ENCODE data around the gene USP13. TPM values are rescaled to one million over a fixed set of nuclear protein-coding genes. Genes with fewer than 3 reads are reported as not detected.
A peak's percentile ranks its signal among the peaks of the same experiment; 100 is the strongest.

USP13 gene
- total and polyA plus RNA-seq, 2 of the 4 experiments (the other 2 are of a cell fraction), result 9.2 to 18.1 TPM

DNA sequence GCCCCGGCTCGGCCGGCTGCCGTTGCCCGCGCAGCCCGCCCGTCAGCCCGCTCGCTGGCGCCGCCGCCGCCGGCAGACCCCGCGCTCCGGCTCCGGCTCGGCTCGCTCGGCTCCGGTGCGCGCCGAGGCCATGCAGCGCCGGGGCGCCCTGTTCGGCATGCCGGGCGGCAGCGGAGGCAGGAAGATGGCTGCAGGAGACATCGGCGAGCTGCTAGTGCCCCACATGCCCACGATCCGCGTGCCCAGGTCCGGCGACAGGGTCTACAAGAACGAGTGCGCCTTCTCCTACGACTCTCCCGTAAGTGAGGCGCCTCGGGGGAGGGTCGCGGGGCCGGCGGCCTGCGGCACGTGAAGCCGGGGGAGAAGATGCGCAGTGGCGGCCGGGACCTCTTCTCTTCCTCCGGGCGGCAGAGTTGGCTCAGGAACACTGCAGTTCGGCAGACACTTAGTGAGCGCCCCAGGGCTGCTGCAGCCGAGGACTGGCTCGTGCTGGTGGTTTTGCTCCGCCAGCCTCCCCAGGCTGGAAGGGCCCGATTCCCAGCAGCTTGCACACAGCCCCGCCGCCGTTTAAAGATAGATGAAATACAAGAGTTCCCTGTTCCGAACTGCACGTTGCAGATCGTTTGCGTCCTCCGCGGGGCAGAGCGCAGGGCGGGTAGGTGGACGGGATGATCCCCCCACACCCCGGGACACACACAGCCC is 407 bp downstream of the USP13 start (continued):
- TF ChIP-seq SMC3 (IDR thresholded peaks at IDR 0.05; ENCODE audit: low read depth, low read length) (no peak), POLR2A (IDR thresholded peaks at IDR 0.05; ENCODE audit: low read depth, low read length) (no peak; the same call in 1 of the 2 replicates)
- TF ChIP-seq, protein P1, sequence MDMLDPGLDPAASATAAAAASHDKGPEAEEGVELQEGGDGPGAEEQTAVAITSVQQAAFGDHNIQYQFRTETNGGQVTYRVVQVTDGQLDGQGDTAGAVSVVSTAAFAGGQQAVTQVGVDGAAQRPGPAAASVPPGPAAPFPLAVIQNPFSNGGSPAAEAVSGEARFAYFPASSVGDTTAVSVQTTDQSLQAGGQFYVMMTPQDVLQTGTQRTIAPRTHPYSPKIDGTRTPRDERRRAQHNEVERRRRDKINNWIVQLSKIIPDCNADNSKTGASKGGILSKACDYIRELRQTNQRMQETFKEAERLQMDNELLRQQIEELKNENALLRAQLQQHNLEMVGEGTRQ (IDR thresholded peaks at IDR 0.05; ENCODE audit: low read depth, low read length), result peak; percentile 51; the same call in 1 of the 2 replicates

- H4K91ac ChIP-seq (ENCODE audit: insufficient read depth, low read depth, low read length), result no peak overlapping the region
- no peak for ATAC-seq (ENCODE audit: low read depth)
- CTCF ChIA-PET, result interaction anchor here (0.6 kb wide), 1 partner anchor 612 kb away, joined by 3 read pairs; no protein-coding TSS in a partner anchor
- H3K9ac ChIP-seq (ENCODE audit: low read depth, low read length), result no peak overlapping the region
- in situ Hi-C loops (cut with MboI; ENCODE audit: low sequenced_read_pairs), result no loop called here
- H2BK20ac ChIP-seq (ENCODE audit: low read depth, low read length), result no peak overlapping the region
- no peak overlapping the region; the same call in 1 of the 2 replicates for H3K4me2 ChIP-seq (ENCODE audit: low read depth, low read length)
- dilution Hi-C loops (cut with HindIII; ENCODE audit: low sequenced_read_pairs, unreplicated experiment), result no loop called here
- peaks cover 9% of the 10 kb centered on the region for H3K9me1 ChIP-seq (ENCODE audit: insufficient read depth, low read length)
- H3K56ac ChIP-seq (ENCODE audit: extremely low read depth, insufficient read depth, low read length), result no peak overlapping the region
- no peaks in the 10 kb centered on the region for H3K9me3 ChIP-seq (ENCODE audit: control insufficient read depth, insufficient read depth, low read length)
- TF ChIP-seq MXI1 (IDR thresholded peaks at IDR 0.05; ENCODE audit: borderline replicate concordance, low read depth, low read length) (no peak), POLR2A (IDR thresholded peaks at IDR 0.05; ENCODE audit: low read depth, low read length) (no peak), NFE2L2 (IDR thresholded peaks at IDR 0.05; ENCODE audit: low read depth, low read length) (no peak), MAFK (IDR thresholded peaks at IDR 0.05; ENCODE audit: low read depth, low read length) (no peak)
- TF ChIP-seq, protein P2, sequence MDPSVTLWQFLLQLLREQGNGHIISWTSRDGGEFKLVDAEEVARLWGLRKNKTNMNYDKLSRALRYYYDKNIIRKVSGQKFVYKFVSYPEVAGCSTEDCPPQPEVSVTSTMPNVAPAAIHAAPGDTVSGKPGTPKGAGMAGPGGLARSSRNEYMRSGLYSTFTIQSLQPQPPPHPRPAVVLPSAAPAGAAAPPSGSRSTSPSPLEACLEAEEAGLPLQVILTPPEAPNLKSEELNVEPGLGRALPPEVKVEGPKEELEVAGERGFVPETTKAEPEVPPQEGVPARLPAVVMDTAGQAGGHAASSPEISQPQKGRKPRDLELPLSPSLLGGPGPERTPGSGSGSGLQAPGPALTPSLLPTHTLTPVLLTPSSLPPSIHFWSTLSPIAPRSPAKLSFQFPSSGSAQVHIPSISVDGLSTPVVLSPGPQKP (IDR thresholded peaks at IDR 0.05; ENCODE audit: borderline replicate concordance, low read depth, low read length), result no peak
- H3K27me3 ChIP-seq (ENCODE audit: control insufficient read depth, insufficient read depth, low read length), result no peaks in the 10 kb centered on the region
- H2AFZ ChIP-seq (replicated peaks; ENCODE audit: low read length, poor library complexity), result no peak overlapping the region
- H4K5ac ChIP-seq (ENCODE audit: low read depth, low read length), result no peak overlapping the region
- H3K4me3 ChIP-seq (ENCODE audit: insufficient read depth, low read depth, low read length), result no peak overlapping the region
- H3K27ac ChIP-seq (ENCODE audit: insufficient read depth, low read length), result no peak overlapping the region
- no peak overlapping the region for H2BK5ac ChIP-seq (ENCODE audit: low read depth, low read length, poor library complexity, severe bottlenecking)
- POLR2A ChIA-PET (ENCODE audit: unreplicated experiment), result no interaction called here
- intact Hi-C loops (cut with micrococcal nuclease), result no loop called here
- no peak overlapping the region for H2AK5ac ChIP-seq (ENCODE audit: low read depth, low read length)
- DNase-seq, result no peak
- no peak overlapping the region for H4K8ac ChIP-seq (ENCODE audit: low read depth in 2 of 2, low read length in 2 of 2)
- WGBS, 2 experiments (ENCODE audit: extremely low coverage in 2 of 2, insufficient read length in 1 of 2), result no CpG with 5 or more reads among the region's 2 CpGs
- no peaks in the 10 kb centered on the region for H3K36me3 ChIP-seq (ENCODE audit: control insufficient read depth, insufficient read depth, low read length)
- no peak overlapping the region for H3K4ac ChIP-seq (ENCODE audit: low read depth, low read length)
- peaks cover 29 to 55% of the 10 kb centered on the region in 2 experiments for H3K79me1 ChIP-seq (ENCODE audit: low read depth in 1 of 2, low read length in 2 of 2)
- no peak overlapping the region for H2BK120ac ChIP-seq (ENCODE audit: low read depth, low read length)
- H3K18ac ChIP-seq (ENCODE audit: low read depth, low read length), result no peak overlapping the region
- H2AK9ac ChIP-seq (replicated peaks; ENCODE audit: low read depth, low read length, poor library complexity), result no peak overlapping the region
- 0 out of 2 replicates have a peak overlapping the region, but pooled peaks have one; percentile 29 for H3K23ac ChIP-seq (ENCODE audit: low read depth, low read length)
- peaks cover 33% of the 10 kb centered on the region for H4K20me1 ChIP-seq (ENCODE audit: insufficient read depth, low read length)
- H2BK15ac ChIP-seq (ENCODE audit: low read depth, low read length), result no peak overlapping the region
- no peak overlapping the region for H3K14ac ChIP-seq (replicated peaks; ENCODE audit: low read depth, low read length)
- H3K4me1 ChIP-seq (ENCODE audit: control insufficient read depth, insufficient read depth, low read length), result no peaks in the 10 kb centered on the region
- BruUV-seq (replicated peaks), result no TSS peak
These were observed 2.4 kb downstream of the USP13 start for GRCh38 chr3:179655236-179655635.
